Activated CD4-positive, alpha-beta T cell treated with anti-CD3 and anti-CD28 coated beads for 4 hours (primary cell): ENCODE data around the gene ZNF627.
"Not testable (repeated sequence)": the region's sequence is repeated elsewhere in the genome, so short reads cannot be mapped to it uniquely, and the experiment has no call there.

ENCODE experiments used
- DNase-seq, 2 donors: peaks; one replicate each; pipeline ENCODE4 v3.0.0-alpha.2; 2020

The ZNF627 gene

GRCh38 chr19:11597202-11598102 lies at the start of gene ZNF627:
ZNF627 (plus strand) TSS chr19:11597483; CDS start chr19:11597628, 145 bp downstream.
- peak; percentile 95 to 98 for DNase-seq

GRCh38 chr19:11547929-11548700 lies 49.2 kb upstream of the ZNF627 start:
- DNase-seq, result no peak

- DNase-seq, result no peak
These were observed 47.8 kb upstream of the ZNF627 start for GRCh38 chr19:11549386-11549953.

- DNase-seq, result no peak
These were observed 47.0 kb upstream of the ZNF627 start for GRCh38 chr19:11550265-11550664.

GRCh38 chr19:11551603-11552235 lies 45.6 kb upstream of the ZNF627 start:
- DNase-seq, result no peak

- DNase-seq, result no peak
These were observed 44.5 kb upstream of the ZNF627 start for GRCh38 chr19:11552666-11553372.

- DNase-seq, result no peak
These were observed 43.1 kb upstream of the ZNF627 start for GRCh38 chr19:11554160-11554559.

GRCh38 chr19:11555246-11555645 lies 42.0 kb upstream of the ZNF627 start:
- DNase-seq, result no peak

- DNase-seq, result no peak
These were observed 40.5 kb upstream of the ZNF627 start for GRCh38 chr19:11556634-11557420.

- DNase-seq, result peak; percentile 96 to 98
These were observed 38.1 kb upstream of the ZNF627 start, which contains the start of gene ELOF1 for GRCh38 chr19:11558881-11559828. ELOF1 (minus strand) TSS chr19:11559230; CDS start chr19:11554347, 4,883 bp downstream.

- DNase-seq, result peak; percentile 58 to 67
These were observed 36.8 kb upstream of the ZNF627 start for GRCh38 chr19:11560404-11561051.

- DNase-seq, result no peak
These were observed 33.8 kb upstream of the ZNF627 start for GRCh38 chr19:11563532-11563931.

GRCh38 chr19:11564082-11564807 lies 33.0 kb upstream of the ZNF627 start:
- not testable (repeated sequence) for DNase-seq

GRCh38 chr19:11565649-11565980 lies 31.7 kb upstream of the ZNF627 start:
- not testable (repeated sequence) for DNase-seq

- no peak for DNase-seq
These were observed 31.1 kb upstream of the ZNF627 start for GRCh38 chr19:11566164-11566563.

- DNase-seq, result no peak
These were observed 27.2 kb upstream of the ZNF627 start for GRCh38 chr19:11570039-11570462.

GRCh38 chr19:11573354-11573753 lies 23.9 kb upstream of the ZNF627 start:
- not testable (repeated sequence) for DNase-seq

GRCh38 chr19:11573763-11574162 lies 23.5 kb upstream of the ZNF627 start:
- not testable (repeated sequence) for DNase-seq

GRCh38 chr19:11574689-11575088 lies 22.6 kb upstream of the ZNF627 start:
- no peak for DNase-seq
